DMS153 treated with DMSO at 0.1 percent for 48 hours (cell line): ENCODE results near the gene HRAS.
"Not testable (repeated sequence)": the region's sequence is repeated elsewhere in the genome, so short reads cannot be mapped to it uniquely, and the experiment has no call there.

ENCODE experiments used
- DNase-seq: peaks from one replicate; lab custom pipeline; 2025; ENCODE audit not compliant: unreplicated experiment; lab: John Stamatoyannopoulos, UW

HRAS gene

GRCh38 chr11:534396-535209 is 773 bp downstream of the HRAS start:
- DNase-seq = no peak

DNA sequence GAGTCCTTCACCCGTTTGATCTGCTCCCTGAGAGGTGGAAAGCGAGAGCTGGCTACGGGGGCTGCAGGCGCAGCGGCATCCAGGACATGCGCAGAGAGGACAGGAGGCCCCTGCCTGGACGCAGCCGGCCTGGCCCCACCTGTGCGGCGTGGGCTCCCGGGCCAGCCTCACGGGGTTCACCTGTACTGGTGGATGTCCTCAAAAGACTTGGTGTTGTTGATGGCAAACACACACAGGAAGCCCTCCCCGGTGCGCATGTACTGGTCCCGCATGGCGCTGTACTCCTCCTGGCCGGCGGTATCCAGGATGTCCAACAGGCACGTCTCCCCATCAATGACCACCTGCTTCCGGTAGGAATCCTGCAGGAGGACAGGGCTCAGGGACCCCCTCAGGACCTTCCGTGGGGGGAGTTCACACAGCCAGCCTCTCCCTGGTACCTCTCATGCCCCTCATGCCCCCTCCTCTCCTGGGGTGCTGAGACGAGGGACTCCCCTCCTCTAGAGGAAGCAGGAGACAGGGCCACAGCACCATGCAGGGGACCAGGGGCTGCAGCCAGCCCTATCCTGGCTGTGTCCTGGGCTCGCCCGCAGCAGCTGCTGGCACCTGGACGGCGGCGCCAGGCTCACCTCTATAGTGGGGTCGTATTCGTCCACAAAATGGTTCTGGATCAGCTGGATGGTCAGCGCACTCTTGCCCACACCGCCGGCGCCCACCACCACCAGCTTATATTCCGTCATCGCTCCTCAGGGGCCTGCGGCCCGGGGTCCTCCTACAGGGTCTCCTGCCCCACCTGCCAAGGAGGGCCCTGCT is 1.6 kb downstream of the HRAS start:
- DNase-seq = no peak

GRCh38 chr11:532986-533585 is 2.3 kb downstream of the HRAS start:
- no peak for DNase-seq

- DNase-seq = no peak
Measured at GRCh38 chr11:532527-532985, 2.8 kb downstream of the HRAS start.

- DNase-seq = no peak
Measured at GRCh38 chr11:531919-532526, 3.4 kb downstream of the HRAS start.

GRCh38 chr11:530960-531831 is 4.2 kb downstream of the HRAS start:
- no peak for DNase-seq

DNA sequence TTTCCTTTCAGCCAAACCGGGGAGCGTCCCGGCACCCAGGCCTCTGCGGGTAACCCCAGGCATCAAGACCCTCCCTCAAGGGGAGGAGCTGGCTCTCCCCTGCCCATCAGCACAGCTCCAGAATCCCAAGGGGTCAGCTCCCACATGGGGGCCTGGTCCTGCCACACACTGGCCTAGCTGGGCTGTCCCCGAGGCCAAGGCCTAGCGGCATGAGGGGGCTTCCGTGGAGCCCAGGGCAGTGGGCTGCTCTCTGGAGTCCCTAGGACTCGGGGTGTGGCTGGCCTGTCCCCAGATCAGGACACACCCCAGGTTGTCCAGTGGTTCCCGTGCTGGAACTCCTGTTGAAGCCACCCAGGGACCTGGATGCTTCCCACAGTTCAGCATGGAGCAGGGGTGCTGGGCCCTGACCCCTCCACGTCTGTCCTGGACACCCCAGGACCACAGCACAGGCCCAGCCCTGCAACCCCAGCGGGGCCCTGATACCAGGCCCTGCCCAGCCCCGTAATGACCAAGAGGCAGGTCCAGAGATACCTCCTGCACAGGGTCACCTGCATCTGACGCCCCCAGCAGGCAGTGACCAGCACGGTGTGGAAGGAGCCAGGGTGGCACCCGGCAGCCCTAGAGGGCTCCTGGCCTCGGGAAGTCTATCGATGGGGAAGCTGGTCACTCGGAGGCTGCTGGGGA is 5.5 kb downstream of the HRAS start:
- DNase-seq = no peak

GRCh38 chr11:528815-529727 is 6.3 kb downstream of the HRAS start:
- no peak for DNase-seq

GRCh38 chr11:528166-528814 is 7.1 kb downstream of the HRAS start:
- DNase-seq = no peak

DNA sequence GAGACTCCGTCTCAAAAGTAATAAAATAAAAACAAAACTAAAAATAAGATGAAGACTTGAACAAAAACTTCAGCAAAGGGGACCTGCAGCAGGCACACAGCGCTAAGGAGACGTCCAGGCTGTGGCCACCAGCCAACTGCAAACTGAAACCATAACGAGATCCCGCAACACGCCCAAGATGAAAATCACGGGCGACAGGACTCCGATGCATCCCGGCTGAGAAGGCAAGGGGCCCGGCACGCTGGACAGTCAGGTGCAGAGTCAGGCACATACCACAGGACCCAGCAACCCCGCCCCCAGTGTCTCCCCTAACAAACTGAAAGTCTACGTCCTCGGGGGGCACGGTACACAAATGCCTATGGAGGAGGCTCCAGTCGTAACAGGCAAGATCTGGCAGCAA is 9.2 kb downstream of the HRAS start:
- DNase-seq = no peak

GRCh38 chr11:521177-521688 is 14.1 kb downstream of the HRAS start:
- no peak for DNase-seq

DNA sequence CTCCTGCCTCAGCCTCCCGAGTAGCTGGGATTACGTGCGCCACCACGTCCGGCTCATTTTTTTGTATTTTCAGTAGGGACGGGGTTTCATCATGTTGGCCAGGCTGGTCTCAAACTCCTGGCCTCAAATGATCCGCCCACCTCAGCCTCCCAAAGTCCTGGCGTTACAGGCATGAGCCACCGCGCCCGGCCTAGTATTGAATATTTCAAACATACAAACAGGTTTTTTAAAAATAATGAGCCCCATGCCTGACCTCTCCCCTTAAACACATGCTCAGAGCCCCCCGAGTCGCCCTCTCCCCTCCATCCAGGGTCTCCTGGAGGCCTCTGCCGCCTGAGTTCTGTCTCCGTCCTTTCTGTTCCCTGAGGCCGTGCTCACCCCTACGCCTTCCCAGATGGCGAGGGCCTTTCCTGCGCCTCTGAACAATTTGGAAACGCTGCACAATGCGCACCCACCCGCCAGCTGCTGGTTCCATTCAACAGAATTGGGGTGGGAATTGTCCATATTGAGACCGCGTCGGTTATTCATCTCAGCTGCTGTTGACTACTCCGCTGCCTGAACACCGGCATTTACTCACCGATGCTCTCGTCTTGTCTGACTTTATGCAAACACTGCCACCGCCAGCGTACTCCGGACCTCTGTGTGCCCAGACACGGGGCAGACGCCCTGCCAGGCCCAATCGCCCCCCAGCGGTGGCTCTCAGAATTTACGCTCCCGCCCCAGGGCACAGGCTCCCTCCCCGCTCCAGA is 14.8 kb downstream of the HRAS start:
- DNase-seq = no peak

- peak; percentile 24 for DNase-seq
Measured at GRCh38 chr11:518463-519202, 16.7 kb downstream of the HRAS start.

GRCh38 chr11:516918-517685 is 18.3 kb downstream of the HRAS start:
- not testable (repeated sequence) for DNase-seq

DNA sequence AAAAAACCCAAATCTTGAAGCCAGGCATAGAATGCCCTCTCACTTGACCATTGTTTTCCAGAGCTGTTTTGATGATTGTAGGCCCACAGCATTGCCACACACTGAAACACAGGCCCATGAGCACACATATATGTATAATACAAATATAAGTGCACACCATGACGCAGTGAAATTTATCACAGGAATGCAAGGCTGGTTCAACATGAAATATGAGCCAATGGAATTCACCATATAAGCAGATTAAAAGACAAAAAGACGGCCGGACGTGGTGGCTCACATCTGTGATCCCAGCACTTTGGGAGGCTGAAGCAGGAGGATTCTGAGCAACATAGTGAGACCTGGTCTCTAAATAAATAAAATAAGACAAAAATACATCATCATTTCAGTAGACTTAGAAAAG is 19.0 kb downstream of the HRAS start:
- no peak for DNase-seq

GRCh38 chr11:515131-515530 is 20.2 kb downstream of the HRAS start:
- DNase-seq = no peak
